ENCODE measurements around the gene SORCS3.

GRCh38 chr10:104646146-104646545, 5.1 kb downstream of the SORCS3 start:
- TF ChIP-seq CTCF (optimal IDR thresholded peaks at IDR 0.05 in 1 of 3, IDR thresholded peaks at IDR 0.05 in 1 of 3, conservative IDR thresholded peaks at IDR 0.05 in 1 of 3; ENCODE audit: extremely low read depth in 1 of 3, insufficient read depth in 2 of 3, low read length in 3 of 3) = no peak
- no peak for TF ChIP-seq EZH2 (IDR thresholded peaks at IDR 0.05; ENCODE audit: low read length)
